SK-N-SH treated with all-trans-retinoic acid at 6 μM for 48 hours (cell line): ENCODE results near the gene CELF1.
A peak's percentile ranks its signal among the peaks of the same experiment; 100 is the strongest.
"Not testable (repeated sequence)": the region's sequence is repeated elsewhere in the genome, so short reads cannot be mapped to it uniquely, and the experiment has no call there.

Experiments
- ATAC-seq: fragments of 200-7000 bp; cut with Tn5 transposase; 3 replicates; pipeline ENCODE4 v1.9.1; 2020; ENCODE audit warnings: mild to moderate bottlenecking, moderate library complexity
- ARNTL ChIP-seq: fragments of 450-650 bp; formaldehyde crosslinking; IDR thresholded peaks from 2 replicates; pipeline ENCODE4 v1.5.0; 2020; ENCODE audit warnings: low read depth, mild to moderate bottlenecking, moderate library complexity, borderline replicate concordance
- CSDC2 ChIP-seq: fragments of 250-450 bp; sonication (Bioruptor Pico); IDR thresholded peaks from 2 replicates; pipeline ENCODE4 v1.5.0; 2020; ENCODE audit warnings: mild to moderate bottlenecking, moderate library complexity
- ESRRG ChIP-seq: fragments of 250-450 bp; sonication (Bioruptor Pico); IDR thresholded peaks from 2 replicates; pipeline ENCODE4 v1.6.1; 2021; ENCODE audit warnings: mild to moderate bottlenecking
- GLIS3 ChIP-seq: fragments of 250-450 bp; sonication (Bioruptor Pico); IDR thresholded peaks from 2 replicates; pipeline ENCODE4 v1.5.0; 2020; ENCODE audit warnings: mild to moderate bottlenecking, moderate library complexity
- ISL1 ChIP-seq: fragments of 250-450 bp; sonication (Bioruptor Pico); IDR thresholded peaks from 2 replicates; pipeline ENCODE4 v2.1.2; 2022; ENCODE audit warnings: mild to moderate bottlenecking, moderate library complexity
- OSR1 ChIP-seq: fragments of 250-450 bp; sonication (Bioruptor Pico); IDR thresholded peaks from 2 replicates; pipeline ENCODE4 v1.8.0; 2022; ENCODE audit warnings: moderate library complexity, mild to moderate bottlenecking, inconsistent platforms
- RARB ChIP-seq: fragments of 250-450 bp; sonication (Bioruptor Pico); IDR thresholded peaks from 2 replicates; pipeline ENCODE4 v1.8.0; 2021; ENCODE audit warnings: mild to moderate bottlenecking, moderate library complexity
- SNAI2 ChIP-seq: fragments of 250-450 bp; sonication (Bioruptor Pico); IDR thresholded peaks from 2 replicates; pipeline ENCODE4 v1.5.0; 2020; ENCODE audit warnings: mild to moderate bottlenecking, moderate library complexity
- TCF4 ChIP-seq: fragments of 250-450 bp; sonication (Bioruptor Pico); IDR thresholded peaks from 2 replicates; pipeline ENCODE4 v1.8.0; 2021; ENCODE audit warnings: mild to moderate bottlenecking, moderate library complexity, borderline replicate concordance
- ZC3H10 ChIP-seq: fragments of 250-450 bp; sonication (Bioruptor Pico); IDR thresholded peaks from 2 replicates; pipeline ENCODE4 v1.5.1; 2021; ENCODE audit warnings: mild to moderate bottlenecking, moderate library complexity
- ZFP30 ChIP-seq: fragments of 450-650 bp; formaldehyde crosslinking; IDR thresholded peaks from 2 replicates; pipeline ENCODE4 v1.5.0; 2022; ENCODE audit warnings: mild to moderate bottlenecking, moderate library complexity
- ZNF565 ChIP-seq: fragments of 450-650 bp; formaldehyde crosslinking; conservative IDR thresholded peaks from 2 replicates; pipeline ENCODE4 v1.5.0; 2020; ENCODE audit warnings: low read depth, mild to moderate bottlenecking, moderate library complexity
- ZNF70 ChIP-seq: fragments of 450-650 bp; formaldehyde crosslinking; IDR thresholded peaks from 2 replicates; pipeline ENCODE4 v1.5.0; 2020; ENCODE audit warnings: mild to moderate bottlenecking, moderate library complexity
- ZNF8 ChIP-seq: fragments of 450-650 bp; formaldehyde crosslinking; IDR thresholded peaks from 2 replicates; pipeline ENCODE4 v1.5.0; 2020; ENCODE audit warnings: mild to moderate bottlenecking, moderate library complexity
- TF ChIP-seq, protein P1 (sequence below): fragments of 250-450 bp; sonication (Bioruptor Pico); IDR thresholded peaks from 2 replicates; pipeline ENCODE4 v1.5.1; 2020; ENCODE audit warnings: low read depth, mild to moderate bottlenecking, moderate library complexity
- TF ChIP-seq, protein P2 (sequence below): fragments of 250-450 bp; sonication (Bioruptor Pico); IDR thresholded peaks from 2 replicates; pipeline ENCODE4 v1.5.1; 2021; ENCODE audit warnings: mild to moderate bottlenecking, moderate library complexity
- TF ChIP-seq, protein P3 (sequence below): fragments of 250-450 bp; sonication (Bioruptor Pico); IDR thresholded peaks from 2 replicates; pipeline ENCODE4 v1.8.0; 2020; ENCODE audit warnings: mild to moderate bottlenecking, moderate library complexity, borderline replicate concordance
- TF ChIP-seq, protein P4 (sequence below): fragments of 250-450 bp; sonication (Bioruptor Pico); IDR thresholded peaks from 2 replicates; pipeline ENCODE4 v1.5.0; 2020; ENCODE audit warnings: mild to moderate bottlenecking, moderate library complexity
- TF ChIP-seq, protein P5 (sequence below): fragments of 250-450 bp; sonication (Bioruptor Pico); IDR thresholded peaks from 2 replicates; pipeline ENCODE4 v1.8.0; 2021; ENCODE audit warnings: low read depth, mild to moderate bottlenecking, moderate library complexity, borderline replicate concordance

Gene CELF1

DNA sequence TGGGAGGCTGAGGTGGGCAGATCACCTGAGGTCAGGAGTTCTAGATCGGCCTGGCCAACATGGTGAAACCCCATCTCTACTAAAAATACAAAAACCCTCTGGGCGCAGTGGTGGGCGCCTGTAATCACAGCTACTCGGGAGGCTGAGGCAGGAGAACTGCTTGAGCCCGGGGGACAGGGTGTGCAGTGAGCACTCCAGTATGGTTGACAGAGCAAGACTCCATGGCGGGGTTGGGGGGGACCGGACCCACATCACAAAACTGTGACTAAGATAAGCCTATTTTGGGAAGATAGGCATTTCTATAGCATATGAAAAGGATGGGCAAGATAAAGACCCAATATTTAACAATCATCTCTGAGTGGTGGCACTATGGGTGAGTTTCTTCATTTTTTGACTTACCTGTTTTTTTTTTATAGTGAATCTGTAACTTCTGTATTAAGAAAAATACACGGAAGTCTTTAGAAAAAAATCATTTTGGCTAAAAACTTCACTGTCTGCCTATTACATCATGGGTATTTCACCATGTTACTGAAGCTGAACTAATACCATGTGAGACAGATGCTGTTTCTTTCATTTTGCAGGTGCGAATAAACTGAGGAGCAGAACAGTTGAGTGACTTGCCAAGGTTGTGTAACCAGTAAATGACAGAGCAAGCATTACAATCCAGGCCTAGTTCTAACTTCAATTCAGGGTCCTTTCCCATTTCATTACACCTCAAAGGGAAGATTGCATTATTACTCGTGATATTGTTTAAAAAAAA, 2.5 kb downstream of the CELF1 start:
- TF ChIP-seq, protein P1, sequence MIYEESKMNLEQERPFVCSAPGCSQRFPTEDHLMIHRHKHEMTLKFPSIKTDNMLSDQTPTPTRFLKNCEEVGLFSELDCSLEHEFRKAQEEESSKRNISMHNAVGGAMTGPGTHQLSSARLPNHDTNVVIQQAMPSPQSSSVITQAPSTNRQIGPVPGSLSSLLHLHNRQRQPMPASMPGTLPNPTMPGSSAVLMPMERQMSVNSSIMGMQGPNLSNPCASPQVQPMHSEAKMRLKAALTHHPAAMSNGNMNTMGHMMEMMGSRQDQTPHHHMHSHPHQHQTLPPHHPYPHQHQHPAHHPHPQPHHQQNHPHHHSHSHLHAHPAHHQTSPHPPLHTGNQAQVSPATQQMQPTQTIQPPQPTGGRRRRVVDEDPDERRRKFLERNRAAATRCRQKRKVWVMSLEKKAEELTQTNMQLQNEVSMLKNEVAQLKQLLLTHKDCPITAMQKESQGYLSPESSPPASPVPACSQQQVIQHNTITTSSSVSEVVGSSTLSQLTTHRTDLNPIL (CRISPR knock-in tag) = no peak
- no peak for TF ChIP-seq ZNF565
- TF ChIP-seq, protein P2, sequence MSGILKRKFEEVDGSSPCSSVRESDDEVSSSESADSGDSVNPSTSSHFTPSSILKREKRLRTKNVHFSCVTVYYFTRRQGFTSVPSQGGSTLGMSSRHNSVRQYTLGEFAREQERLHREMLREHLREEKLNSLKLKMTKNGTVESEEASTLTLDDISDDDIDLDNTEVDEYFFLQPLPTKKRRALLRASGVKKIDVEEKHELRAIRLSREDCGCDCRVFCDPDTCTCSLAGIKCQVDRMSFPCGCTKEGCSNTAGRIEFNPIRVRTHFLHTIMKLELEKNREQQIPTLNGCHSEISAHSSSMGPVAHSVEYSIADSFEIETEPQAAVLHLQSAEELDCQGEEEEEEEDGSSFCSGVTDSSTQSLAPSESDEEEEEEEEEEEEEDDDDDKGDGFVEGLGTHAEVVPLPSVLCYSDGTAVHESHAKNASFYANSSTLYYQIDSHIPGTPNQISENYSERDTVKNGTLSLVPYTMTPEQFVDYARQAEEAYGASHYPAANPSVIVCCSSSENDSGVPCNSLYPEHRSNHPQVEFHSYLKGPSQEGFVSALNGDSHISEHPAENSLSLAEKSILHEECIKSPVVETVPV (CRISPR knock-in tag) = no peak
- TF ChIP-seq, protein P3, sequence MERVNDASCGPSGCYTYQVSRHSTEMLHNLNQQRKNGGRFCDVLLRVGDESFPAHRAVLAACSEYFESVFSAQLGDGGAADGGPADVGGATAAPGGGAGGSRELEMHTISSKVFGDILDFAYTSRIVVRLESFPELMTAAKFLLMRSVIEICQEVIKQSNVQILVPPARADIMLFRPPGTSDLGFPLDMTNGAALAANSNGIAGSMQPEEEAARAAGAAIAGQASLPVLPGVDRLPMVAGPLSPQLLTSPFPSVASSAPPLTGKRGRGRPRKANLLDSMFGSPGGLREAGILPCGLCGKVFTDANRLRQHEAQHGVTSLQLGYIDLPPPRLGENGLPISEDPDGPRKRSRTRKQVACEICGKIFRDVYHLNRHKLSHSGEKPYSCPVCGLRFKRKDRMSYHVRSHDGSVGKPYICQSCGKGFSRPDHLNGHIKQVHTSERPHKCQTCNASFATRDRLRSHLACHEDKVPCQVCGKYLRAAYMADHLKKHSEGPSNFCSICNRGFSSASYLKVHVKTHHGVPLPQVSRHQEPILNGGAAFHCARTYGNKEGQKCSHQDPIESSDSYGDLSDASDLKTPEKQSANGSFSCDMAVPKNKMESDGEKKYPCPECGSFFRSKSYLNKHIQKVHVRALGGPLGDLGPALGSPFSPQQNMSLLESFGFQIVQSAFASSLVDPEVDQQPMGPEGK (CRISPR knock-in tag) = no peak
- no peak for TF ChIP-seq GLIS3 (CRISPR knock-in tag)
- no peak for TF ChIP-seq ZNF70 (CRISPR knock-in tag)
- TF ChIP-seq RARB = no peak
- TF ChIP-seq ZC3H10 (CRISPR knock-in tag) = no peak

DNA sequence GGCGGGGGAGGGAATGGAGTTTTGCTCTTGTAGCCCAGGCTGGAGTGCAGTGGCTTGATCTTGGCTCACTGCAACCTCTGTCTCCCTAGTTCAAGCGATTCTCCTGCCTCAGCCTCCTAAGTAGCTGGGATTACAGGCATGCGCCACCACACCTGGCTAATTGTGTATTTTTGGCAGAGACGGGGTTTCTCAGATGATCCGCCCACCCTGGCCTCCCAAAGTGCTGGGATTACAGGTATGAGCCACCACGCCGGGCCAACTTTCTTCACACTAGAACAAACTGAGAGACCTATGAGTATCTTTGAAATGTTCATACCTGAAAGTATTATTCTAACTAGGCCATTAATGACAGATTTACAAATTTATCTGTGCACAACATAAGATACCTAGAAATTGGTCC, 6.7 kb downstream of the CELF1 start:
- ATAC-seq = not testable (repeated sequence)

More for the DNA sequence above, 2.5 kb downstream of the CELF1 start:
- ATAC-seq = no peak

DNA sequence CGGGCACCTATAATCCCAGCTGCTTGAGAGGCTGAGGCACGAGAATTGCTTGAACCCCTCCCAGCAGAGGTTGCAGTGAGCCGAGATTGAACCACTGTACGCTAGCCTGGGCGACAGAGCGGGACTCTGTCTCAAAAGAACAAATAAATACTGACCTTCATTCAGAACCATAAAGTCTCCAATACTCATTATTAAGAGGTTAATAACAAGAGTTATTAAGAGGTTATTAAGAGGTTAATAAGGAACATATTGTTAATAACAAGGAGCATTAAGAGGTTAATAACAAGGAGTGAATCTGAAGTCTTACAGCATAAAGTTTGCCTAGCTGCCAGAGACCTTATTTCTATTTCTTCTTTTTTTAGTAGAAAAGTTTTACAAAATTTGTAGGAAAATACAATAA, 7.6 kb downstream of the CELF1 start:
- ATAC-seq = no peak
- TF ChIP-seq SNAI2 = no peak
- TF ChIP-seq ZNF70 (CRISPR knock-in tag) = no peak
- TF ChIP-seq ESRRG (CRISPR knock-in tag) = no peak
- TF ChIP-seq OSR1 (CRISPR knock-in tag) = no peak
- TF ChIP-seq GLIS3 (CRISPR knock-in tag) = no peak
- TF ChIP-seq, protein P3 (CRISPR knock-in tag) = no peak
- TF ChIP-seq, protein P1 (CRISPR knock-in tag) = no peak
- TF ChIP-seq ISL1 (CRISPR knock-in tag) = no peak

DNA sequence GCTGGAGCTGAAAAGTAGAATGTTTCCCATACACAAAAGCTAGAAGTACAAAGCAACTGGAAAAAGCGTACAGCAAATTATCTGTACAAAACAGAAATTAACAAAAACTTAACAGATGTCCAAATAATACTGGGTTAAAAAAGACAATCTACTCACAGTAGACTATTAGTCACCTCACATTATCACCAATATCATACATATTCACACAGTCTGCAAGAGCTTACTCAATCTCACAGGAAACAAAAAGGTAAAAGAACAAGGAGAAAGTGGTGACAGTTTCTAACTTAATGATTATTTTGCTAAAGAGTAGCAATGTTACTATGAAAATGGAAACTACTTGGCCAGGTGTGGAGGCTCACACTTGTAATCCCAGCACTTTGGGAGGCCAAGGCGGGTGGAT, 11.9 kb downstream of the CELF1 start:
- 0 out of 3 replicates have a peak, but pooled peaks have one; percentile 8 for ATAC-seq
- TF ChIP-seq ZNF70 (CRISPR knock-in tag) (no peak), OSR1 (CRISPR knock-in tag) (no peak), ESRRG (CRISPR knock-in tag) (no peak), ZFP30 (CRISPR knock-in tag) (no peak), TCF4 (CRISPR knock-in tag) (no peak), SNAI2 (no peak), ZNF8 (no peak), ISL1 (CRISPR knock-in tag) (no peak), ARNTL (CRISPR knock-in tag) (no peak), CSDC2 (CRISPR knock-in tag) (no peak), ZNF565 (no peak)
- TF ChIP-seq, protein P4, sequence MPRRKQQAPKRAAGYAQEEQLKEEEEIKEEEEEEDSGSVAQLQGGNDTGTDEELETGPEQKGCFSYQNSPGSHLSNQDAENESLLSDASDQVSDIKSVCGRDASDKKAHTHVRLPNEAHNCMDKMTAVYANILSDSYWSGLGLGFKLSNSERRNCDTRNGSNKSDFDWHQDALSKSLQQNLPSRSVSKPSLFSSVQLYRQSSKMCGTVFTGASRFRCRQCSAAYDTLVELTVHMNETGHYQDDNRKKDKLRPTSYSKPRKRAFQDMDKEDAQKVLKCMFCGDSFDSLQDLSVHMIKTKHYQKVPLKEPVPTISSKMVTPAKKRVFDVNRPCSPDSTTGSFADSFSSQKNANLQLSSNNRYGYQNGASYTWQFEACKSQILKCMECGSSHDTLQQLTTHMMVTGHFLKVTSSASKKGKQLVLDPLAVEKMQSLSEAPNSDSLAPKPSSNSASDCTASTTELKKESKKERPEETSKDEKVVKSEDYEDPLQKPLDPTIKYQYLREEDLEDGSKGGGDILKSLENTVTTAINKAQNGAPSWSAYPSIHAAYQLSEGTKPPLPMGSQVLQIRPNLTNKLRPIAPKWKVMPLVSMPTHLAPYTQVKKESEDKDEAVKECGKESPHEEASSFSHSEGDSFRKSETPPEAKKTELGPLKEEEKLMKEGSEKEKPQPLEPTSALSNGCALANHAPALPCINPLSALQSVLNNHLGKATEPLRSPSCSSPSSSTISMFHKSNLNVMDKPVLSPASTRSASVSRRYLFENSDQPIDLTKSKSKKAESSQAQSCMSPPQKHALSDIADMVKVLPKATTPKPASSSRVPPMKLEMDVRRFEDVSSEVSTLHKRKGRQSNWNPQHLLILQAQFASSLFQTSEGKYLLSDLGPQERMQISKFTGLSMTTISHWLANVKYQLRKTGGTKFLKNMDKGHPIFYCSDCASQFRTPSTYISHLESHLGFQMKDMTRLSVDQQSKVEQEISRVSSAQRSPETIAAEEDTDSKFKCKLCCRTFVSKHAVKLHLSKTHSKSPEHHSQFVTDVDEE (CRISPR knock-in tag) = no peak
- TF ChIP-seq, protein P3 (CRISPR knock-in tag) = no peak
- TF ChIP-seq, protein P5, sequence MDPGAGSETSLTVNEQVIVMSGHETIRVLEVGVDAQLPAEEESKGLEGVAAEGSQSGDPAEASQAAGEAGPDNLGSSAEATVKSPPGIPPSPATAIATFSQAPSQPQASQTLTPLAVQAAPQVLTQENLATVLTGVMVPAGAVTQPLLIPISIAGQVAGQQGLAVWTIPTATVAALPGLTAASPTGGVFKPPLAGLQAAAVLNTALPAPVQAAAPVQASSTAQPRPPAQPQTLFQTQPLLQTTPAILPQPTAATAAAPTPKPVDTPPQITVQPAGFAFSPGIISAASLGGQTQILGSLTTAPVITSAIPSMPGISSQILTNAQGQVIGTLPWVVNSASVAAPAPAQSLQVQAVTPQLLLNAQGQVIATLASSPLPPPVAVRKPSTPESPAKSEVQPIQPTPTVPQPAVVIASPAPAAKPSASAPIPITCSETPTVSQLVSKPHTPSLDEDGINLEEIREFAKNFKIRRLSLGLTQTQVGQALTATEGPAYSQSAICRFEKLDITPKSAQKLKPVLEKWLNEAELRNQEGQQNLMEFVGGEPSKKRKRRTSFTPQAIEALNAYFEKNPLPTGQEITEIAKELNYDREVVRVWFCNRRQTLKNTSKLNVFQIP (CRISPR knock-in tag) = no peak
